ENCODE data around the gene SHOC1.

GRCh38 chr9:111789881-111790280 is 4.9 kb downstream of the SHOC1 start:
- TF ChIP-seq CTCF (IDR thresholded peaks at IDR 0.05): no peak
- no peak for TF ChIP-seq POLR2A (IDR thresholded peaks at IDR 0.05)
- no peak for TF ChIP-seq POLR2AphosphoS5 (IDR thresholded peaks at IDR 0.05)
